Activated T-cell treated with anti-CD3 and anti-CD28 coated beads, Interleukin-2, amount 50 U/mL, for 72 hours (primary cell): ENCODE results near the gene TLE3. TPM values are rescaled to one million over a fixed set of nuclear protein-coding genes. Genes with fewer than 3 reads are reported as not detected.

Source experiments
- ATAC-seq, 2 donors: fragments of 150-1000 bp; cut with Tn5 transposase; replicated peaks in 1 of 2; 2 replicates each; pipeline ENCODE4 v1.10.0; 2021; ENCODE audit warnings: moderate library complexity in 2 of 2, mild to moderate bottlenecking in 1 of 2
- DNase-seq, 2 donors: peaks; one replicate each; pipeline ENCODE4 v3.0.0; 2021 to 2022; ENCODE audit warnings: mixed read lengths in 1 of 2
- H3K27ac Mint-ChIP-seq: one replicate; pipeline ENCODE4 v1.8.0; 2022; ENCODE audit warnings: mild to moderate bottlenecking, moderate library complexity, mixed read lengths
- H3K27me3 Mint-ChIP-seq: one replicate; pipeline ENCODE4 v1.8.0; 2022; ENCODE audit warnings: low read depth, mixed read lengths
- H3K36me3 Mint-ChIP-seq, 2 donors: one replicate each; pipeline ENCODE4 v1.8.0; 2022; ENCODE audit warnings: mixed read lengths in 2 of 2, mild to moderate bottlenecking in 1 of 2; ENCODE audit not compliant: insufficient read depth in 2 of 2
- H3K4me1 Mint-ChIP-seq: one replicate; pipeline ENCODE4 v1.8.0; 2022; ENCODE audit warnings: low read depth, mixed read lengths
- H3K4me3 Mint-ChIP-seq, 2 donors: one replicate each; pipeline ENCODE4 v1.8.0; 2022; ENCODE audit warnings: mild to moderate bottlenecking in 2 of 2, mixed read lengths in 2 of 2, moderate library complexity in 2 of 2
- H3K9me3 Mint-ChIP-seq, 2 donors: one replicate each; pipeline ENCODE4 v1.8.0; 2022; ENCODE audit warnings: mixed read lengths in 2 of 2
- total RNA-seq, 2 donors: library from RNA; stranded (reverse); gene quantifications; one replicate each; pipeline ENCODE4 v1.2.3, GENCODE V29; 2022

The TLE3 gene
- total RNA-seq, 2 donors from 2014 or later = 84.6 to 112 TPM

DNA sequence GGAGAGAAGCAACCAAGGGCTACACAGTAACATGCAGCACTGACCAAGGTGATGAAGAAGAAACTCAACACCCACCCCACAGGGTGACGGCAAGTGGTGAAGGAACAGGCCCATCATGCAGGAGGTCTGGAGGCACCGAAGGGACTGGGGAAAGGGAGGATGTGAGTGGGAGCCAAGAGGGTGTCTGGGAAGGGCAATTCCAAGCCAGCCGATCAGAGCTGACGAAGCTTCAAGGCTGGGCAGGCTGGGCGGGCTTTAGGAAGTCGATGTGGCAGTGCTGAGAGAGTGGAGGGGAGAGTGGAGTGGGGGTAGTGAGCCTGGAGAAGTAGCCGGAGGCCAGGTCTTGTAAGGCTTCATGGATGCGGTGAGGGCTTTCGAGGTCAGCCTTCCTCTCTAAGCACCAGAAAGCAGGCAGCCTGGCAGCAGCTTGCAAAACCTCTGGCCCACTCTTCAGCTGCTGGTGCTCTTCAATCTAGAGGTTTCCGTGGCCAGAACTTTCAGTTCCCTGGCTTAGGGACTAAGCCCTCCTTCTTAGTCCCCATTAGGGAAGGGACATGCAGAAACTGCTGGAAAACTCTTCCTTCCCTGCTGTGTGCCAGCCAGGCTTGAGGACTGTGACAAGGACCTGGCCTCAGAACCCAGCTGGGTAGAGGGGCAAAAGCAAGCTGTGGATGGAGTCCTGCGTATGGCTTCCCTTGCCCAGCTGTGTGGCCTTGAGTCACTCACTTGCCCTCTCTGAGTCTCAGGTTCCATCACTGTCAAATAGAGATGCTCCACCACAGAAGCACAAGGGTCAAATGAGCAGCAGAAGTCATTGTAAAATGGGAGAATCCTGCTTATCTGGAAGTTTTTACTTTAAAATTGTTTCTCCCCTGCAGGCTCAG is 72.1 kb downstream of the TLE3 start:
- Mint-ChIP-seq H3K27me3 (no peaks in the 10 kb centered on the region), H3K4me1 (peaks cover 17% of the 10 kb centered on the region), H3K9me3 (no peaks in the 10 kb centered on the region), H3K4me3 (no peak overlapping the region), H3K27ac (no peak overlapping the region), H3K36me3 (no peaks in the 10 kb centered on the region)
- ATAC-seq = no peak
- no peak for DNase-seq

DNA sequence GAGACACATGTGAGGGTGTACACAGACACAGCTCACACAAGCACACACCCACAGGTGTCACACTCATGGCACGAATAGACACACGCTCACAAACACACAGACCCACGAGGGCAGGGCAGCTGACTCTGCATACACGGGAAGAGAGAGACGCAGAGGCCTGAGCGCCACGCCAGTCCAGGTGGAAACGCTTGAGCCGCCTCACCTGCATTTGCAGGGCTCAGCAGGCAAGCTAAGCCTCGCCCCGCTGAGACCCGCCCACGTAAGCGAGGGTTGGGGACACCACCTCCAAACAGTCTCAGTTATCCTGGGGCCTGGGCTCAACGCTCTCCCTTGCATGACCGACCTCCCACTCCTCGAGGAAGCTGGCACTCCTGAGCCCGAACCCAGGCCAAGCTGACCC is 73.2 kb downstream of the TLE3 start:
- Mint-ChIP-seq H3K9me3 (no peaks in the 10 kb centered on the region), H3K27ac (no peak overlapping the region), H3K27me3 (no peaks in the 10 kb centered on the region), H3K4me3 (no peak overlapping the region), H3K4me1 (peaks cover 17% of the 10 kb centered on the region), H3K36me3 (no peaks in the 10 kb centered on the region)
- DNase-seq (no peak), ATAC-seq (no peak)

- H3K4me3 Mint-ChIP-seq = no peak overlapping the region
- H3K27ac Mint-ChIP-seq = no peak overlapping the region
- DNase-seq (no peak), ATAC-seq (no peak)
- no peaks in the 10 kb centered on the region for H3K9me3 Mint-ChIP-seq
- no peaks in the 10 kb centered on the region for H3K27me3 Mint-ChIP-seq
- peaks cover 17% of the 10 kb centered on the region for H3K4me1 Mint-ChIP-seq
- no peaks in the 10 kb centered on the region for H3K36me3 Mint-ChIP-seq
Observed at GRCh38 chr15:70023769-70024491, 73.8 kb downstream of the TLE3 start.

DNA sequence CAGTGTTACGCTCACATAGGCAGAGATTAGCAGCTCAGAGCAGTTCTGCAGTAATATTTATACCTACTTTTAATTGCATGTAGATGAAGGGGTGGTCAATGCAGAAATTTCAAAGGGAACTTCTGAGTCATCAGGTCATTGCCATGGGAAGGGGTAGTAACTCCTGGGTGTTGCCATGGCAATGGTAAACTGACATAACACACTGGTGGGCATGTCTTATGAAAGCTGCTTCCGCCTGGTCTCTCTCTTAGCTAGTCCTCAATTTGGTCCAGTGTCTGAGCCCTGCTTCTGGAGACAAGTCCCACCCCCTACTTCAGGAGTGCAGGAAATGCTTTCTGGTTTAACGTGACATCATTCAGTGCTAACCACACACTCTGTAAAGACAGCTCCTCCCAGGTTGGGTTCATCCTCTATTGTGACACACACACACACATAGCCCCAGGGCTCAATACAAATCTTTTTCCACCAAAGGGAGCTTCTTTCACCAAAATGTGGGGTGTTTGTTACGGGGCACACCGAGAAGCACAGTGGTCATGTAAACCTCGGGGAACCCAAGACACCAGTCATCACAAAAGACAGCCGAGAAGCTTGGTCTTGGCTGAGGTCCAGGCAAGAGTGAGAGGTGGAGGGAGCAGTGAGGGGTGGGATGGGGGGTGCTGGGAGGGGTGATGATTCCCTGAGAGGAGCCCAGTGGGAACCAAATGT is 74.5 kb downstream of the TLE3 start:
- no peak overlapping the region for H3K4me3 Mint-ChIP-seq
- ATAC-seq (peak; percentile 97 to 99), DNase-seq (peak; percentile 54 to 56)
- H3K27ac Mint-ChIP-seq = no peak overlapping the region
- H3K27me3 Mint-ChIP-seq = no peaks in the 10 kb centered on the region
- no peaks in the 10 kb centered on the region for H3K36me3 Mint-ChIP-seq
- H3K9me3 Mint-ChIP-seq = no peaks in the 10 kb centered on the region
- H3K4me1 Mint-ChIP-seq = peaks cover 17% of the 10 kb centered on the region

DNA sequence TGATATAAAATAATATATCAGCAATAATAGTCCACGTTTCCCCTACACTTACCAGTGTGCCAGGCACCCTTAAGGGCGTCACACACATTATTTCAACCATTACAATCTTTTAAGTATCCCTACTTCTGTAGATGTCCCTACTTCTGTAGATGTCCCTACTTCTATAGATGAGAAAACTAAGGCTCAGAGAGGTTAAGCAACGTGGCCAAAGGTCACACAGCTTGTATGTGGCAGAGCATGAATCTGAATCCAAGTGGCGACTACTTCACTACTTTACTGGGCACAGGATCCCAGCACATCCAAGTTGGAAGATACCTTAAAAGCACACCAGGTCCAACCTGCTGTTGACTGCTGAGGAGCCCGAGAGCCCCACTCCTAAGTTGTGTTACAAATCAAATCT is 77.5 kb downstream of the TLE3 start:
- no peak for ATAC-seq
- no peaks in the 10 kb centered on the region for H3K9me3 Mint-ChIP-seq
- H3K27ac Mint-ChIP-seq = no peak overlapping the region

DNA sequence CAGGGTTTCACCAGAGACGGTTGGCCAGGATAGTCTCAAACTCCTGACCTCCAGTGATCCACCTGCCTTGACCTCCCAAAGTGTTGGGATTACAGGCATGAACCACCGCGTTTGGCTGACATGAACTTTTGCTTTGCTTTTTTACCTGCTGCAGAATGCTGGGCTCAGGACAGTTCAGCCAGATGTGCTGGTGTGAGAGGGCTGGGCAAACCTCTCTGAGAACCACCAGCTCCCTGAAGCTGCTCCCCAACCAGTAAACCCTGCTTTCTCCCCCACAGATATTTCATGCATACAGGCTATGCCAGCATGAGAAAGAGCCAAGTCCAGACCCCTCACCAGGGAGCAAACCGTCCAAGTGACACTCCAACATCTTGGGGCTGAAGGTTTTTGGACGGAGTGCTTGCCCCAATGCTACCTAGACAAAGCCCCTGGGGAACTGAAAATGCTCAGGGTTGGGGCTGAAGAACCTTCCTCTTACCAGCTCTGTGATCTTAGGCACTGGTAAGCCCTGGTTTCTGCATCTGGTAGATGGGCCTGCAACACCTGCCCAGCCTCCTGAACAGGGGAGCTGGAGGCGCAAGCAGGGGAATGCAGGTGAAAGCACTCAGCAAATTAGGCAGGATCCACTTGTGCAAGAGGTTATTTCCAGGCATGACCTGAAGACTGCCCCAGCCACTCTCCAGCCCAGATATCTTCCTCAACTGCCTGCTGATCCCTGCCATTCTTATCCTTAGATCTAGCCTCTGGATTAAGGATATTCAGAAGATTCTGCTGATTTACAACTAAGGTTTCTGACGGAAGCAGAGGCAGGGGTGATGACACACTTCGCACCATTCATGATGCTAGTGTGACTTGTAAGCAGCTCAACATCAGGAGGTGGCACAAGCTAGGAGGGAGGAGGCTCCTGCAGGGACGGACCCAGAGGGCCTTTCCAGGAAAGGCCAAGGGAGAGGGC is 78.8 kb downstream of the TLE3 start:
- H3K4me3 Mint-ChIP-seq = no peak overlapping the region
- H3K36me3 Mint-ChIP-seq = peaks cover 0 to 2% of the 10 kb centered on the region in 2 donors
- H3K27ac Mint-ChIP-seq = no peak overlapping the region
- ATAC-seq = no peak
- no peaks in the 10 kb centered on the region for H3K9me3 Mint-ChIP-seq
- no peak for DNase-seq
- H3K4me1 Mint-ChIP-seq = peaks cover 24% of the 10 kb centered on the region
- H3K27me3 Mint-ChIP-seq = peaks cover 6% of the 10 kb centered on the region

More for the DNA sequence above, 77.5 kb downstream of the TLE3 start:
- Mint-ChIP-seq H3K4me1 (peaks cover 28% of the 10 kb centered on the region), H3K36me3 (peaks cover 0 to 2% of the 10 kb centered on the region in 2 donors), H3K27me3 (peaks cover 6% of the 10 kb centered on the region), H3K4me3 (no peak overlapping the region)
- DNase-seq = no peak

DNA sequence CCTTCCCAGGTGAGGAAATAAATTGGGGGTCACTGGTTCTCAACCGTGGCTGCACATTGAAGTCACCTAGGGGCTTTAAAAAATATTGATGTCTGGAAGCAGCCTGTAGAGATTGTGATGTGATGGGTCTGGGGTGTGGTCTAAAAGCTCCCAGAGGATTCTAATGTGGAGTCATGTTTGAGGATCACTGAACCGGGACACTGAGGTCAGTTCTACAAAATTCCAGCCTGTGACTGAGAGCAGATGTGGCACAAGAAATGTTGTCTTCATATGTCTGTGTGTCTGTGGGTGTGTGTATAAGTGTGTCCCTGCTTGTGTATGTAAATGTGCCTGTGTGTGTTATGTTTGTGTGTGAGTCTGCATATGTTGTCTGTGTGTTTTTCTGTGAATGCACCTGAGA is 79.9 kb downstream of the TLE3 start:
- no peak overlapping the region for H3K27ac Mint-ChIP-seq
- ATAC-seq = no peak
- H3K4me1 Mint-ChIP-seq = peaks cover 14% of the 10 kb centered on the region
- peaks cover 0 to 2% of the 10 kb centered on the region in 2 donors for H3K36me3 Mint-ChIP-seq
- no peak overlapping the region for H3K4me3 Mint-ChIP-seq
- no peaks in the 10 kb centered on the region for H3K9me3 Mint-ChIP-seq
- H3K27me3 Mint-ChIP-seq = peaks cover 6% of the 10 kb centered on the region
- no peak for DNase-seq

DNA sequence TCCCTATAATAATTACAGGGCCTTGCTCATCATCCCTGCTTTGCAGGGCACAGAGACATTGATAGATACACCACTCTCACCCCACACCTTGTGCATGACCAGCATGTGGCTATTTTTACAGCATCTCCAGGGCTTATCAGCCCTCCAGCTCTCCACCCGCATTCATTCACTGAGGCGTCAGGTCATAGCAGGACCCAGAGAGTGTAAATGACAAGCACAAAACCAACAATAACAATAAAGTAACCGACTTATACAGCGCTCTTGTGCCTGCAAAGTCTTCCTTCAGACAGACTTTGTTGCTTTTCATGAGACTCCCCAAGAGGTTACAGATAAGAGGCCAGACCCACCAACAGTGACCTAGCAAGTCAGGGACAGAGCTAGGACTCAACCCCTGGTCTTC is 80.7 kb downstream of the TLE3 start:
- no peak overlapping the region for H3K27ac Mint-ChIP-seq
- H3K36me3 Mint-ChIP-seq = peaks cover 0 to 2% of the 10 kb centered on the region in 2 donors
- ATAC-seq (no peak), DNase-seq (no peak)
- no peak overlapping the region for H3K4me3 Mint-ChIP-seq
- peaks cover 11% of the 10 kb centered on the region for H3K4me1 Mint-ChIP-seq
- no peaks in the 10 kb centered on the region for H3K9me3 Mint-ChIP-seq
- H3K27me3 Mint-ChIP-seq = peaks cover 6% of the 10 kb centered on the region

GRCh38 chr15:70016511-70016994 is 81.2 kb downstream of the TLE3 start:
- Mint-ChIP-seq H3K4me3 (no peak overlapping the region), H3K27ac (no peak overlapping the region), H3K36me3 (peaks cover 0 to 2% of the 10 kb centered on the region in 2 donors), H3K9me3 (no peaks in the 10 kb centered on the region), H3K4me1 (peaks cover 11% of the 10 kb centered on the region), H3K27me3 (peaks cover 6% of the 10 kb centered on the region)
- ATAC-seq (no peak), DNase-seq (no peak)

DNA sequence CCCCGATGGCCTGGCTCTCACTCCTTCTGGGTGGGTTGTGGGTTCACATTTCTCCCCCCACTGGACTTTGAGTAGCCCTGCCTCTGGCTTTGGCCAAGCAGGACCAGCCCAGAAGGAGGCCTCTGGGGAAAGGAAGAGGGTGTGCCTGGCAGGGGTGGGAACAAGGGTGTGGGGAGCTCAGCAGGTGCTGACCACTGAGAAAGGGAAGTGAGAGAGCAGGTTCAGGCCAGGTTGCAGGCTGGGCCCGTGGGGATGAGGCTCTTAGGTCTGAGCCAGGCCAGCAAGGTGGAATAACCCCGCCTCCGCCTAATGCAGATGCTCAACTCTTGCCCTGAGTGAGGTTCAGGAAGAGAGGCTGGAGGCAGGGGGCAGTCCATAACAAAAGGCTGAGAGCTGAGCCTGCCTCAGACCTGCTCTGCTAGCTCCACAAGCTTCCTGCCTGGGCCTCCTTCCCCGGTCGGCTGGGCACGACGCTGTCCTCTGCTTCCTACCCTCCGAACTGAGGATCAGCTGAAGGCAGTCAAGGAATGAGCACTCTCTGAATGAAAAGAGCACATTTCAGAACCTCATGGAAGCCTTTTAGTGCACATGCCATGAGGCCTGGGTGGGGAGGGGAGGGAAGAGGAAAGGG is 82.7 kb downstream of the TLE3 start:
- peaks cover 0 to 2% of the 10 kb centered on the region in 2 donors for H3K36me3 Mint-ChIP-seq
- no peak overlapping the region for H3K27ac Mint-ChIP-seq
- no peak for ATAC-seq

DNA sequence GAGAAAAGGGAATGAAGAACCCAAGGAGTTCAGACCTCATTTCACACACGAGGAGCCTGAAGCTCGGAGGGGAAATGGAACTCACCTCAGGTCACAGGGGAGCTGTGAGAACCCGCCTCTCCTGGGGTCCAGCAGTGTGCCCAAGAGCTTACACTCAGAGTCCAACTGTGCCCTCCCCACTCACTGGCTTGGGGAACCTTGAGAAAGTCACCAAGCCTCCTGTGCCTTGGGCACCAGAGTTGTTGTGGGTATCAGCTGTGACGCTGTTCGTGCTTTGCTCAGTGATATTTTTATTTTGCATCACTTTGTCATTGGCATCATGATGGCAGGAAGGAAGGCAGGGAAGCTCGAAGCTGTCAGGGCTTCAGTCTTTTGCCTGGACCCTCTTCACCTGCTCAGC is 83.4 kb downstream of the TLE3 start:
- DNase-seq (no peak), ATAC-seq (no peak)
- peaks cover 0 to 2% of the 10 kb centered on the region in 2 donors for H3K36me3 Mint-ChIP-seq
- peaks cover 11% of the 10 kb centered on the region for H3K4me1 Mint-ChIP-seq
- H3K27ac Mint-ChIP-seq = no peak overlapping the region
- no peak overlapping the region for H3K4me3 Mint-ChIP-seq
- no peaks in the 10 kb centered on the region for H3K9me3 Mint-ChIP-seq
- H3K27me3 Mint-ChIP-seq = peaks cover 6% of the 10 kb centered on the region

More for the DNA sequence above, 82.7 kb downstream of the TLE3 start:
- peaks cover 11% of the 10 kb centered on the region for H3K4me1 Mint-ChIP-seq
- no peak for DNase-seq
- H3K9me3 Mint-ChIP-seq = no peaks in the 10 kb centered on the region
- H3K27me3 Mint-ChIP-seq = peaks cover 6% of the 10 kb centered on the region
- no peak overlapping the region for H3K4me3 Mint-ChIP-seq
